ENCODE results near the gene CP. TPM values are rescaled to one million over a fixed set of nuclear protein-coding genes. Genes with fewer than 3 reads are reported as not detected.

The CP gene
- total RNA-seq, 4 donors from 2014 or later = 0.85 to 10.6 (median 5.4) TPM

DNA sequence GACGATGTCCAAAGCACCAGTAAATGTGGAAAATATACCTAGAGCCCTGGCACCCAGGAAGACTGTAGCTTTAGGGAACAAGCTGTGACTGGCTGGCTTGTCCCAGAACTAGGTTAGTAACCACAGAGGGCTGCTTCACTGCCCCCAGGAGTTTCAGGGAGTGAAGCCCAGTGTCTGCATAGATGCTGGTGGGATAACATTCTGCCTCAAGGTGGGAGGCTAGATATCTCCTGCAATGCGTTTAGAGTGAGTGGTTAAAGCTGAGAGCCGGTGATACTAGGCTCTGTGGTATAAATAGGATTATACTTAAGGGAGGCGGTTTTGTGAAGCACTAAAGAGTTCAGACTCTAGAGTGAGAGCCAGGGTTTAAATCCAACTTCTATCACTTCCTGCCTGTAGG is 11.7 kb upstream of the CP start:
- Histone ChIP-seq H3K27ac (no peak overlapping the region), H3K36me3 (no peaks in the 10 kb centered on the region), H3K4me1 (no peaks in the 10 kb centered on the region), H3K4me3 (no peak overlapping the region), H3K27me3 (no peaks in the 10 kb centered on the region), H3K9me3 (no peaks in the 10 kb centered on the region)
- intact Hi-C loops (cut with DNase I; ENCODE audit: low total_unique reads) (no loop called here), in situ Hi-C loops (cut with MboI; ENCODE audit: low sequenced_read_pairs in 4 of 4) (no loop called here)
- no peak for ATAC-seq
- TF ChIP-seq CTCF (IDR thresholded peaks at IDR 0.05 in 4 of 5, conservative IDR thresholded peaks at IDR 0.05 in 1 of 5) (no peak), POLR2A (IDR thresholded peaks at IDR 0.05) (no peak)
- no peak for DNase-seq

DNA sequence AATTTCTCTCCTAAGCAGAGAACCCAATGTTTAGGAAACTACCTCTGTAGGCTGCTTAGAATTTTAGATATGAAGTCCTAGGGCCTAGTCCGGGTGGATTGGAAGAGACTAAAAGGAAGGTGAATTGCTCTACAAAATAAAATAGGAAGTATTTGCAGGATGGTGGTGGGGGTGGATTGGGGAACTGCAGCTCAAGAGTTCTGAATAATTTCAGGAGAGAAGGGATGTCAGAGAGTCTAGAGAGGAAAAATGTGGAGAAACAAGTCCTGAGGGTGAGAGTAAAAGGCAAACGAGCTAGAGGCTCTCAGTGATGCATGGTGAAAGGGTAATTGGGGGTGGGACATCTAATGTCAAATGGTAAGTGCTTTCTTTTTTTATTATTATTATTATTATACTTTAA is 10.2 kb upstream of the CP start:
- Histone ChIP-seq H3K4me1 (no peaks in the 10 kb centered on the region), H3K36me3 (no peaks in the 10 kb centered on the region), H3K27ac (no peak overlapping the region), H3K27me3 (no peaks in the 10 kb centered on the region), H3K9me3 (no peaks in the 10 kb centered on the region), H3K4me3 (no peak overlapping the region)
- intact Hi-C loops (cut with DNase I; ENCODE audit: low total_unique reads) = no loop called here
- TF ChIP-seq POLR2A (IDR thresholded peaks at IDR 0.05) = no peak
- TF ChIP-seq CTCF (IDR thresholded peaks at IDR 0.05 in 4 of 5, conservative IDR thresholded peaks at IDR 0.05 in 1 of 5) = no peak
- in situ Hi-C loops (cut with MboI; ENCODE audit: low sequenced_read_pairs in 4 of 4) = no loop called here
- ATAC-seq (no peak), DNase-seq (no peak)

- in situ Hi-C loops (cut with MboI; ENCODE audit: low sequenced_read_pairs in 4 of 4) (no loop called here), intact Hi-C loops (cut with DNase I; ENCODE audit: low total_unique reads) (loop anchor here (5.0 kb wide), 1 partner anchor 45 kb away; no protein-coding TSS in a partner anchor)
- TF ChIP-seq CTCF (IDR thresholded peaks at IDR 0.05 in 4 of 5, conservative IDR thresholded peaks at IDR 0.05 in 1 of 5) (no peak), POLR2A (IDR thresholded peaks at IDR 0.05) (no peak)
- Histone ChIP-seq H3K27ac (no peak overlapping the region), H3K27me3 (no peaks in the 10 kb centered on the region), H3K9me3 (no peaks in the 10 kb centered on the region), H3K4me3 (no peak overlapping the region), H3K4me1 (no peaks in the 10 kb centered on the region), H3K36me3 (no peaks in the 10 kb centered on the region)
- DNase-seq (no peak), ATAC-seq (no peak)
Observed at GRCh38 chr3:149227591-149228268, 6.1 kb upstream of the CP start.

DNA sequence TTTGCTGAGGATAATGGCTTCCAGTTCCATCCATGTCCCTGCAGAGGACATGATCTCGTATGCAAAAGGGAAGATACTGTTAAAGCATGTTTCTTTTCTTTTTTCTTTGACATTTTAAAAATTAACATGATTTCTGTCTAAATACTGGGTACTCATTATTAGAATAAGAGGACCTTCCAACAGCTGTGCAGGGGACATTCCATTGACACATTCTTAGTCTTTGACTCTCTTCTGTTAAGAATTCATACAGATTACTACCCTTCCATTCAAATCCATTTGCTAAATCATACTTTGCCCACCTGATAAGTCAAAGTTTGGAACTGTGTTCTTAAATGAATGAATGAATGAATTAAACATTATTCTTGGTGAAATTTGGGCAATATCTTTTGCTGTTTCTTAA is 5.1 kb upstream of the CP start:
- TF ChIP-seq POLR2A (IDR thresholded peaks at IDR 0.05) = no peak
- no peak for TF ChIP-seq CTCF (IDR thresholded peaks at IDR 0.05 in 4 of 5, conservative IDR thresholded peaks at IDR 0.05 in 1 of 5)
- Histone ChIP-seq H3K4me3 (no peak overlapping the region), H3K27me3 (no peaks in the 10 kb centered on the region), H3K4me1 (no peaks in the 10 kb centered on the region), H3K27ac (no peak overlapping the region), H3K9me3 (no peaks in the 10 kb centered on the region), H3K36me3 (no peaks in the 10 kb centered on the region)
- DNase-seq = no peak
- no peak for ATAC-seq
- in situ Hi-C loops (cut with MboI; ENCODE audit: low sequenced_read_pairs in 4 of 4) = no loop called here
- intact Hi-C loops (cut with DNase I; ENCODE audit: low total_unique reads) = loop anchor here (5.0 kb wide), 1 partner anchor 44 kb away; no protein-coding TSS in a partner anchor
